HCT116 (cell line): ENCODE results near the gene CGB5.

Experiments
- POLR2A ChIP-seq: IDR thresholded peaks from 2 replicates; pipeline ENCODE4 v1.7.0; 2011; ENCODE audit warnings: borderline replicate concordance; ENCODE audit not compliant: insufficient read depth, insufficient read length; ENCODE audit errors: extremely low read depth
- SRF ChIP-seq: IDR thresholded peaks from 2 replicates; pipeline ENCODE4 v1.6.1; 2012; ENCODE audit warnings: low read depth
- TF ChIP-seq, protein P1 (sequence below), 3 experiments: fragments of 200-600 bp in 1 of 3; sonication (generic) in 1 of 3; IDR thresholded peaks in 2 of 3; conservative IDR thresholded peaks in 1 of 3; 2 replicates each; pipeline ENCODE4 v1.5.1; 2012 to 2017; ENCODE audit warnings: low read depth in 2 of 3, low read length in 2 of 3, antibody characterized with exemption in 1 of 3, borderline replicate concordance in 1 of 3, control low read depth in 1 of 3, mild to moderate bottlenecking in 1 of 3, mixed read lengths in 1 of 3, mixed run types in 1 of 3, moderate library complexity in 1 of 3; ENCODE audit not compliant: insufficient read depth in 1 of 3
- TF ChIP-seq, protein P2 (sequence below): IDR thresholded peaks from 2 replicates; pipeline ENCODE4 v1.6.1; 2012

DNA sequence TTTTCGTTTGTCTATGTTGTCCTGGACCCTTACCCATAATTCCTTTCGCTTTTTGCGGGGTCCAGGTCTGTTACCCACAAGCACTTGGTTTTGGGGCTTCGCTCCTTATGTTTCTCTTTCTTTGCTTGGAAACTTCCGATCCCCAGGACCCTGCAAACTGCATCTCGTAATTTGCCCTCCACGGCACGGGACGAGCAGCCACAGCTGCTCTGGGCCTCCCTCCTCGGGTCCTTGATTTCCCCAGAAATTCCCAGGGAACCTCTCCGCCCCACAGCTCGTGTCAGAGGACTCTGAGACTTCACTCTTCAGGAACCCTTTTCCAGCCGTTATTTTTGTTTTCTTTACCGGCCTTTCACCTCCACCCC, 42.2 kb downstream of the CGB5 start:
- TF ChIP-seq, protein P1, sequence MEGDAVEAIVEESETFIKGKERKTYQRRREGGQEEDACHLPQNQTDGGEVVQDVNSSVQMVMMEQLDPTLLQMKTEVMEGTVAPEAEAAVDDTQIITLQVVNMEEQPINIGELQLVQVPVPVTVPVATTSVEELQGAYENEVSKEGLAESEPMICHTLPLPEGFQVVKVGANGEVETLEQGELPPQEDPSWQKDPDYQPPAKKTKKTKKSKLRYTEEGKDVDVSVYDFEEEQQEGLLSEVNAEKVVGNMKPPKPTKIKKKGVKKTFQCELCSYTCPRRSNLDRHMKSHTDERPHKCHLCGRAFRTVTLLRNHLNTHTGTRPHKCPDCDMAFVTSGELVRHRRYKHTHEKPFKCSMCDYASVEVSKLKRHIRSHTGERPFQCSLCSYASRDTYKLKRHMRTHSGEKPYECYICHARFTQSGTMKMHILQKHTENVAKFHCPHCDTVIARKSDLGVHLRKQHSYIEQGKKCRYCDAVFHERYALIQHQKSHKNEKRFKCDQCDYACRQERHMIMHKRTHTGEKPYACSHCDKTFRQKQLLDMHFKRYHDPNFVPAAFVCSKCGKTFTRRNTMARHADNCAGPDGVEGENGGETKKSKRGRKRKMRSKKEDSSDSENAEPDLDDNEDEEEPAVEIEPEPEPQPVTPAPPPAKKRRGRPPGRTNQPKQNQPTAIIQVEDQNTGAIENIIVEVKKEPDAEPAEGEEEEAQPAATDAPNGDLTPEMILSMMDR (IDR thresholded peaks at IDR 0.05 in 2 of 3, conservative IDR thresholded peaks at IDR 0.05 in 1 of 3; ENCODE audit: borderline replicate concordance in 1 of 3, insufficient read depth in 1 of 3, low read depth in 2 of 3, low read length in 2 of 3) = no peak
- TF ChIP-seq POLR2A (no peak), SRF (no peak)
- TF ChIP-seq, protein P2, sequence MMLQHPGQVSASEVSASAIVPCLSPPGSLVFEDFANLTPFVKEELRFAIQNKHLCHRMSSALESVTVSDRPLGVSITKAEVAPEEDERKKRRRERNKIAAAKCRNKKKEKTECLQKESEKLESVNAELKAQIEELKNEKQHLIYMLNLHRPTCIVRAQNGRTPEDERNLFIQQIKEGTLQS = no peak
